Gastroesophageal sphincter (tissue), 4 donors: Measurements from ENCODE around the gene NBEA. TPM values are rescaled to one million over a fixed set of nuclear protein-coding genes. Genes with fewer than 3 reads are reported as not detected.

Source experiments
- ATAC-seq: fragments of 150-250 bp; one replicate; pipeline ENCODE4 v1.9.1; 2016; ENCODE audit warnings: mild to moderate bottlenecking, moderate library complexity
- H3K27ac ChIP-seq, 4 donors: fragments of 200-600 bp; sonication (generic) in 3 of 4; 1 replicate in 3 of 4; 2 replicates in 1 of 4; pipeline ENCODE4 v1.5.1; 2016 to 2019
- H3K27me3 ChIP-seq: fragments of 200-600 bp; sonication (generic); one replicate; pipeline ENCODE4 v1.5.1; 2019
- H3K36me3 ChIP-seq, 2 donors: fragments of 200-600 bp; sonication (generic); one replicate each; pipeline ENCODE4 v1.5.1; 2019; ENCODE audit warnings: control low read depth in 1 of 2
- H3K4me1 ChIP-seq, 3 donors: fragments of 200-600 bp; sonication (generic); 1 replicate in 2 of 3; 2 replicates in 1 of 3; pipeline ENCODE4 v1.5.1; 2016 to 2019; ENCODE audit warnings: control low read depth in 2 of 3
- H3K4me3 ChIP-seq, 2 donors: fragments of 200-600 bp; sonication (generic); one replicate each; pipeline ENCODE4 v1.5.1; 2019; ENCODE audit warnings: mild to moderate bottlenecking in 1 of 2, moderate library complexity in 1 of 2
- H3K9me3 ChIP-seq, 3 donors: fragments of 200-600 bp; sonication (generic); one replicate each; pipeline ENCODE4 v1.5.1; 2017 to 2019; ENCODE audit warnings: control low read depth in 2 of 3
- CTCF ChIP-seq, 4 experiments: fragments of 200-600 bp in 2 of 4; fragments of 450-650 bp in 2 of 4; sonication (generic) in 1 of 4; IDR thresholded peaks; one replicate each; pipeline ENCODE4 v1.5.1; 2017 to 2019; ENCODE audit warnings: antibody characterized with exemption in 4 of 4, mild to moderate bottlenecking in 2 of 4, moderate library complexity in 2 of 4
- EP300 ChIP-seq: sonication (generic); formaldehyde crosslinking; IDR thresholded peaks from one replicate; pipeline ENCODE4 v1.6.1; 2017; ENCODE audit warnings: antibody characterized with exemption, mild to moderate bottlenecking
- POLR2A ChIP-seq, 2 donors: fragments of 450-650 bp; IDR thresholded peaks; one replicate each; pipeline ENCODE4 v1.6.1; 2017; ENCODE audit warnings: antibody characterized with exemption in 2 of 2, mild to moderate bottlenecking in 2 of 2, moderate library complexity in 1 of 2
- POLR2AphosphoS5 ChIP-seq: sonication (generic); formaldehyde crosslinking; IDR thresholded peaks from one replicate; pipeline ENCODE4 v1.6.1; 2017; ENCODE audit warnings: antibody characterized with exemption
- WGBS, 2 donors: methylation state at CpG; one replicate each; pipeline ENCODE4 v1.1.5; 2018; ENCODE audit warnings: low coverage in 1 of 2; 5-methylcytosine and 5-hydroxymethylcytosine counted together
- total RNA-seq, 4 donors: library from RNA; depleted of rRNA; stranded (reverse); fragments of >200 nt; gene quantifications; one replicate each; pipeline ENCODE4 v1.1.0, GENCODE V29; 2016

The NBEA gene
- total RNA-seq, 4 donors from 2014 or later, result 24.8 to 52.1 (median 35.4) TPM

GRCh38 chr13:35219021-35219420 is 277.0 kb downstream of the NBEA start:
- TF ChIP-seq POLR2A (IDR thresholded peaks at IDR 0.05) (no peak), POLR2AphosphoS5 (no peak), EP300 (no peak), CTCF (IDR thresholded peaks at IDR 0.05) (no peak)
- no peaks in the 10 kb centered on the region for H3K27me3 ChIP-seq

GRCh38 chr13:35225159-35225558 is 283.1 kb downstream of the NBEA start:
- Histone ChIP-seq H3K9me3 (peaks cover 0 to 3% (median 0%) of the 10 kb centered on the region in 3 donors), H3K36me3 (peaks cover 0 to 7% of the 10 kb centered on the region in 2 donors), H3K4me3 (no peak overlapping the region), H3K27me3 (no peaks in the 10 kb centered on the region), H3K27ac (no peak overlapping the region), H3K4me1 (no peaks in the 10 kb centered on the region)
- ATAC-seq, result no peak
- no peak for TF ChIP-seq POLR2A (IDR thresholded peaks at IDR 0.05)
- no peak for TF ChIP-seq EP300
- TF ChIP-seq POLR2AphosphoS5, result no peak
- TF ChIP-seq CTCF (IDR thresholded peaks at IDR 0.05), result no peak
- 63 to 100% methylated on average over 1 of the region's 1 CpG for WGBS, 2 donors

More at GRCh38 chr13:35219021-35219420, 277.0 kb downstream of the NBEA start:
- WGBS, 2 donors, result 44% methylated on average over 1 of the region's 1 CpG; no CpG with 5 or more reads in 1 of the 2 donors
- no peaks in the 10 kb centered on the region for H3K4me1 ChIP-seq
- no peak for ATAC-seq
- H3K27ac ChIP-seq, result no peak overlapping the region
- no peak overlapping the region for H3K4me3 ChIP-seq
- peaks cover 0 to 13% of the 10 kb centered on the region in 2 donors for H3K36me3 ChIP-seq
- peaks cover 0 to 3% (median 0%) of the 10 kb centered on the region in 3 donors for H3K9me3 ChIP-seq

- 86 to 100% methylated on average over 2 of the region's 2 CpGs for WGBS, 2 donors
- Histone ChIP-seq H3K9me3 (peaks cover 0 to 3% (median 0%) of the 10 kb centered on the region in 3 donors), H3K4me3 (no peak overlapping the region), H3K27me3 (no peaks in the 10 kb centered on the region), H3K36me3 (peaks cover 0 to 7% of the 10 kb centered on the region in 2 donors), H3K4me1 (no peaks in the 10 kb centered on the region), H3K27ac (no peak overlapping the region)
- no peak for TF ChIP-seq CTCF (IDR thresholded peaks at IDR 0.05)
- no peak for TF ChIP-seq EP300
- no peak for TF ChIP-seq POLR2A (IDR thresholded peaks at IDR 0.05)
- TF ChIP-seq POLR2AphosphoS5, result no peak
- no peak for ATAC-seq
Observed at GRCh38 chr13:35225582-35225981, 283.5 kb downstream of the NBEA start.

GRCh38 chr13:35228536-35228935 is 286.5 kb downstream of the NBEA start:
- WGBS, 2 donors, result 91 to 100% methylated on average over 1 to 2 of the region's 2 CpGs
- H3K4me1 ChIP-seq, result no peaks in the 10 kb centered on the region
- no peak for ATAC-seq
- TF ChIP-seq POLR2A (IDR thresholded peaks at IDR 0.05) (no peak), EP300 (no peak), POLR2AphosphoS5 (no peak), CTCF (IDR thresholded peaks at IDR 0.05) (no peak)
- H3K27me3 ChIP-seq, result no peaks in the 10 kb centered on the region
- no peak overlapping the region for H3K27ac ChIP-seq
- H3K9me3 ChIP-seq, result no peaks in the 10 kb centered on the region
- no peaks in the 10 kb centered on the region for H3K36me3 ChIP-seq
- H3K4me3 ChIP-seq, result no peak overlapping the region

- TF ChIP-seq CTCF (IDR thresholded peaks at IDR 0.05) (no peak), POLR2A (IDR thresholded peaks at IDR 0.05) (no peak), POLR2AphosphoS5 (no peak), EP300 (no peak)
- Histone ChIP-seq H3K27me3 (no peaks in the 10 kb centered on the region), H3K36me3 (no peaks in the 10 kb centered on the region), H3K9me3 (no peaks in the 10 kb centered on the region), H3K4me3 (no peak overlapping the region), H3K4me1 (no peaks in the 10 kb centered on the region), H3K27ac (no peak overlapping the region)
- ATAC-seq, result no peak
- 88 to 91% methylated on average over 1 of the region's 1 CpG for WGBS, 2 donors
Observed at GRCh38 chr13:35231426-35231825, 289.4 kb downstream of the NBEA start.
